GM20431 (cell line): ENCODE results near the gene BEX1.

ENCODE experiments used
- in situ Hi-C: fragments of 300-500 bp; cut with MseI, MboI; formaldehyde crosslinking; loops from one replicate; pipeline ENCODE4 v1.15.0; 2020; ENCODE audit warnings: low sequenced_read_pairs; ENCODE audit not compliant: unreplicated experiment

The BEX1 gene

GRCh38 chrX:103012945-103013344 lies 51.0 kb downstream of the BEX1 start:
- in situ Hi-C loops = no loop called here
